Sigmoid colon (tissue), 7 donors: ENCODE data around the gene PRR20E. TPM values are rescaled to one million over a fixed set of nuclear protein-coding genes. Genes with fewer than 3 reads are reported as not detected.

Source experiments
- DNase-seq: peaks from one replicate; pipeline ENCODE4 v3.0.0-alpha.2; 2019
- H3K27ac ChIP-seq, 4 donors: fragments of 200-600 bp; sonication (generic); one replicate each; pipeline ENCODE4 v1.5.1; 2016 to 2019; ENCODE audit warnings: mild to moderate bottlenecking in 1 of 4
- H3K27me3 ChIP-seq, 3 donors: fragments of 200-600 bp; sonication (generic); one replicate each; pipeline ENCODE4 v1.5.1; 2019; ENCODE audit warnings: mild to moderate bottlenecking in 1 of 3
- H3K36me3 ChIP-seq, 4 donors: fragments of 200-600 bp; sonication (generic); one replicate each; pipeline ENCODE4 v1.5.1; 2016 to 2019
- H3K4me1 ChIP-seq, 4 donors: fragments of 200-600 bp; sonication (generic); one replicate each; pipeline ENCODE4 v1.5.1; 2017 to 2019
- H3K4me3 ChIP-seq, 4 donors: fragments of 200-600 bp; sonication (generic); one replicate each; pipeline ENCODE4 v1.5.1; 2017 to 2019; ENCODE audit warnings: mild to moderate bottlenecking in 2 of 4, moderate library complexity in 1 of 4
- H3K9me3 ChIP-seq, 4 donors: fragments of 200-600 bp in 3 of 4; sonication (generic) in 3 of 4; one replicate each; pipeline versions ENCODE4 v1.5.1 to v1.6.1; 2013 to 2019
- EP300 ChIP-seq, 4 donors: sonication (generic); formaldehyde crosslinking; IDR thresholded peaks; one replicate each; pipeline ENCODE4 v1.6.1; 2017; ENCODE audit warnings: antibody characterized with exemption in 4 of 4
- POLR2A ChIP-seq, 2 donors: fragments of 450-650 bp; IDR thresholded peaks; one replicate each; pipeline ENCODE4 v1.6.1; 2016; ENCODE audit warnings: antibody characterized with exemption in 2 of 2, mild to moderate bottlenecking in 2 of 2, moderate library complexity in 2 of 2
- POLR2AphosphoS5 ChIP-seq, 4 donors: sonication (generic); formaldehyde crosslinking; IDR thresholded peaks; one replicate each; pipeline ENCODE4 v1.6.1; 2017; ENCODE audit warnings: antibody characterized with exemption in 4 of 4
- WGBS, 2 donors: extraction: QIAGEN DNeasy Blood & Tissue Kit; methylation state at CpG; one replicate each; pipeline ENCODE4 v1.1.7; 2013; 5-methylcytosine and 5-hydroxymethylcytosine counted together
- intact Hi-C: fragments of 100-400 bp; cut with DNase I; formaldehyde crosslinking; loops from one replicate; pipeline ENCODE4 v1.15.1; 2023
- polyA plus RNA-seq, 3 donors: library from polyadenylated mRNA; stranded (reverse); fragments of 200-250 nt; gene quantifications; one replicate each; pipeline ENCODE4 v1.2.3, GENCODE V29; 2013
- small RNA-seq, 3 donors: library from RNA; depleted of rRNA; stranded (forward); fragments of <200 nt; gene quantifications; one replicate each; pipeline ENCODE3, GENCODE V24; 2016
- total RNA-seq, 4 donors: library from RNA; depleted of rRNA; stranded (reverse); fragments of >200 nt; gene quantifications; one replicate each; pipeline ENCODE4 v1.1.0, GENCODE V29; 2016
- TF ChIP-seq, protein P1 (sequence below), 4 experiments: fragments of 450-650 bp in 3 of 4; fragments of 200-600 bp in 1 of 4; IDR thresholded peaks; one replicate each; pipeline ENCODE4 v1.5.1; 2016 to 2019; ENCODE audit warnings: antibody characterized with exemption in 4 of 4, mild to moderate bottlenecking in 3 of 4, moderate library complexity in 2 of 4
- donor health status: healthy with polysubstance abuse.
- donor health status: Bipolar disorder and iron deficiency.
- donor health status: healthy.

Gene PRR20E
- total and polyA plus RNA-seq, 7 donors: not detected

DNA sequence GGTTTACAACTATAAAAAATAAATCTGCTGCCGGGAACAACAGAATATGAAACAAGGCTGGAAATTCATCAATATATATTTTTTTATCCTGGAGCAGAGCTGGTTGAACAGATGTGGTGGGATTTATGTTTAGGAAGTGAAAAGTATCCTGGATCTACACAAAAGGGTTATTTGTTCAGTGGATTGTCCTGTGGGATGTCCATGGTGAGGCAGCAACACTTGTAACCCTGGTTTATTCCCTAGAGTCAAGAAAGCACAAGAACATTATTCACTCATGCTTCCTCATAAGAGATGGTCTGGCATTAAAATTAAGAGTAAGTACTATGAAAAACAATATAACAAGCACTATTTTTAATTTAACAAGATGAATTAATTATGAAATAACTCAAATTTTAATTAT lies 46.0 kb downstream of the PRR20E start:
- H3K4me3 ChIP-seq: no peak overlapping the region
- 82 to 95% methylated on average over 1 of the region's 1 CpG for WGBS, 2 donors
- H3K27ac ChIP-seq: no peak overlapping the region
- H3K27me3 ChIP-seq: no peaks in the 10 kb centered on the region
- H3K36me3 ChIP-seq: no peaks in the 10 kb centered on the region
- intact Hi-C loops: no loop called here
- TF ChIP-seq, protein P1, sequence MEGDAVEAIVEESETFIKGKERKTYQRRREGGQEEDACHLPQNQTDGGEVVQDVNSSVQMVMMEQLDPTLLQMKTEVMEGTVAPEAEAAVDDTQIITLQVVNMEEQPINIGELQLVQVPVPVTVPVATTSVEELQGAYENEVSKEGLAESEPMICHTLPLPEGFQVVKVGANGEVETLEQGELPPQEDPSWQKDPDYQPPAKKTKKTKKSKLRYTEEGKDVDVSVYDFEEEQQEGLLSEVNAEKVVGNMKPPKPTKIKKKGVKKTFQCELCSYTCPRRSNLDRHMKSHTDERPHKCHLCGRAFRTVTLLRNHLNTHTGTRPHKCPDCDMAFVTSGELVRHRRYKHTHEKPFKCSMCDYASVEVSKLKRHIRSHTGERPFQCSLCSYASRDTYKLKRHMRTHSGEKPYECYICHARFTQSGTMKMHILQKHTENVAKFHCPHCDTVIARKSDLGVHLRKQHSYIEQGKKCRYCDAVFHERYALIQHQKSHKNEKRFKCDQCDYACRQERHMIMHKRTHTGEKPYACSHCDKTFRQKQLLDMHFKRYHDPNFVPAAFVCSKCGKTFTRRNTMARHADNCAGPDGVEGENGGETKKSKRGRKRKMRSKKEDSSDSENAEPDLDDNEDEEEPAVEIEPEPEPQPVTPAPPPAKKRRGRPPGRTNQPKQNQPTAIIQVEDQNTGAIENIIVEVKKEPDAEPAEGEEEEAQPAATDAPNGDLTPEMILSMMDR (IDR thresholded peaks at IDR 0.05): no peak
- no peak for TF ChIP-seq POLR2A (IDR thresholded peaks at IDR 0.05)
- no peak for TF ChIP-seq POLR2AphosphoS5 (IDR thresholded peaks at IDR 0.05)
- no peak for TF ChIP-seq EP300 (IDR thresholded peaks at IDR 0.05)
- DNase-seq: no peak
- no peaks in the 10 kb centered on the region for H3K9me3 ChIP-seq
- H3K4me1 ChIP-seq: no peaks in the 10 kb centered on the region

Small RNA genes lying within 50 kb of the gene (small RNA-seq; reads per million reads assigned to genes)
- gene PRR20FP: 0 reads per million in 3 donors

Other genes starting within 250 kb of the PRR20E start
- gene PRR20A, start 26.3 kb upstream of the PRR20E start, total RNA-seq: not detected
- gene PRR20A, start 26.3 kb upstream of the PRR20E start, polyA plus RNA-seq: not detected
- not detected for gene PRR20B, start 19.7 kb upstream of the PRR20E start, total RNA-seq
- not detected for gene PRR20B, start 19.7 kb upstream of the PRR20E start, polyA plus RNA-seq
- not detected for gene PRR20C, start 13.1 kb upstream of the PRR20E start, total RNA-seq
- gene PRR20C, start 13.1 kb upstream of the PRR20E start, polyA plus RNA-seq: not detected
- gene PRR20D, start 6.6 kb upstream of the PRR20E start, total RNA-seq: not detected
- not detected for gene PRR20D, start 6.6 kb upstream of the PRR20E start, polyA plus RNA-seq